GM23338 (cell line): ENCODE measurements around the gene THSD4. TPM values are rescaled to one million over a fixed set of nuclear protein-coding genes. Genes with fewer than 3 reads are reported as not detected.

Experiments
- ATAC-seq: fragments of 200-7000 bp; cut with Tn5 transposase; 3 replicates; pipeline ENCODE4 v1.9.1; 2020
- DNase-seq: peaks from one replicate; pipeline ENCODE4 v3.0.0-alpha.2; 2015; ENCODE audit warnings: low spot score
- H2AFZ ChIP-seq: fragments of 200-600 bp; sonication (generic); 2 replicates; pipeline ENCODE4 v1.8.0; 2016; ENCODE audit warnings: antibody characterized with exemption, mild to moderate bottlenecking, moderate library complexity
- H3F3A ChIP-seq: fragments of 200-600 bp; sonication (generic); replicated peaks from 2 replicates; pipeline ENCODE4 v1.8.0; 2017; ENCODE audit warnings: antibody characterized with exemption, mixed run types, low read depth
- H3K27ac ChIP-seq: fragments of 200-600 bp; sonication (generic); 2 replicates; pipeline ENCODE4 v1.6.1; 2016; ENCODE audit warnings: low read depth
- H3K27me3 ChIP-seq: fragments of 200-600 bp; sonication (generic); 2 replicates; pipeline ENCODE4 v1.8.0; 2016; ENCODE audit warnings: mild to moderate bottlenecking, mixed run types, moderate library complexity; ENCODE audit not compliant: insufficient read depth
- H3K36me3 ChIP-seq: fragments of 200-600 bp; sonication (generic); 2 replicates; pipeline ENCODE4 v1.8.0; 2016; ENCODE audit warnings: mild to moderate bottlenecking; ENCODE audit not compliant: insufficient read depth
- H3K4me1 ChIP-seq: fragments of 200-600 bp; sonication (generic); 2 replicates; pipeline ENCODE4 v1.8.0; 2016; ENCODE audit warnings: mild to moderate bottlenecking, moderate library complexity; ENCODE audit not compliant: insufficient read depth
- H3K4me2 ChIP-seq: fragments of 200-600 bp; sonication (generic); 2 replicates; pipeline ENCODE4 v1.7.1; 2017; ENCODE audit warnings: mixed run types
- H3K4me3 ChIP-seq: fragments of 200-600 bp; sonication (generic); 2 replicates; pipeline ENCODE4 v1.6.1; 2016; ENCODE audit warnings: mixed run types
- H3K79me2 ChIP-seq: fragments of 200-600 bp; sonication (generic); replicated peaks from 2 replicates; pipeline ENCODE4 v1.8.0; 2017; ENCODE audit warnings: mild to moderate bottlenecking; ENCODE audit not compliant: insufficient read depth
- H3K9me2 ChIP-seq: fragments of 200-600 bp; sonication (generic); 2 replicates; pipeline ENCODE4 v1.8.0; 2017; ENCODE audit not compliant: insufficient read depth
- H4K20me1 ChIP-seq: fragments of 200-600 bp; sonication (generic); replicated peaks from 2 replicates; pipeline ENCODE4 v1.8.0; 2017; ENCODE audit warnings: mild to moderate bottlenecking; ENCODE audit not compliant: insufficient read depth
- H3K27ac Mint-ChIP-seq: 2 replicates; pipeline ENCODE4 v1.8.0; 2020; ENCODE audit warnings: inconsistent platforms, mild to moderate bottlenecking, moderate library complexity, mixed read lengths
- H3K27me3 Mint-ChIP-seq: 3 replicates; pipeline ENCODE4 v1.8.0; 2022; ENCODE audit warnings: low read depth, mild to moderate bottlenecking, moderate library complexity, mixed read lengths, inconsistent platforms; ENCODE audit not compliant: insufficient read depth, poor library complexity
- H3K36me3 Mint-ChIP-seq: 3 replicates; pipeline ENCODE4 v1.8.0; 2021; ENCODE audit warnings: low read depth, mild to moderate bottlenecking, inconsistent platforms, moderate library complexity, mixed read lengths
- H3K4me1 Mint-ChIP-seq: 3 replicates; pipeline ENCODE4 v1.8.0; 2020; ENCODE audit warnings: mild to moderate bottlenecking, inconsistent platforms, mixed read lengths
- H3K4me3 Mint-ChIP-seq: 3 replicates; pipeline ENCODE4 v1.8.0; 2021; ENCODE audit warnings: moderate library complexity, mild to moderate bottlenecking, inconsistent platforms, mixed read lengths
- H3K9me3 Mint-ChIP-seq: 3 replicates; pipeline ENCODE4 v1.8.0; 2020; ENCODE audit warnings: moderate library complexity, mild to moderate bottlenecking, inconsistent platforms, mixed read lengths
- EZH2 ChIP-seq: fragments of 200-600 bp; sonication (generic); IDR thresholded peaks from one replicate; pipeline ENCODE4 v1.8.0; 2017; ENCODE audit warnings: antibody characterized with exemption, mild to moderate bottlenecking, low read depth; ENCODE audit not compliant: unreplicated experiment
- EZH2phosphoT487 ChIP-seq: fragments of 200-600 bp; sonication (generic); IDR thresholded peaks from one replicate; pipeline ENCODE4 v1.8.1; 2018; ENCODE audit warnings: antibody characterized with exemption; ENCODE audit not compliant: unreplicated experiment
- NANOG ChIP-seq: IDR thresholded peaks from 2 replicates; pipeline ENCODE4 v1.6.1; 2016; ENCODE audit warnings: antibody characterized with exemption, borderline replicate concordance
- STAT1 ChIP-seq: IDR thresholded peaks from one replicate; pipeline ENCODE4 v1.6.1; 2016; ENCODE audit warnings: antibody characterized with exemption; ENCODE audit not compliant: unreplicated experiment
- ZNF114 ChIP-seq: fragments of 250-450 bp; sonication (Bioruptor Pico); IDR thresholded peaks from 2 replicates; pipeline ENCODE4 v1.5.0; 2020; ENCODE audit warnings: mild to moderate bottlenecking, moderate library complexity
- ZNF331 ChIP-seq: fragments of 250-450 bp; sonication (Bioruptor Pico); IDR thresholded peaks from 2 replicates; pipeline ENCODE4 v1.5.0; 2020; ENCODE audit warnings: low read depth, mild to moderate bottlenecking, moderate library complexity
- polyA plus RNA-seq: library from polyadenylated mRNA; unstranded; fragments of >200 nt; fragmentation: Nextera tagmentation; extraction: Ambion mirVana; gene quantifications from 2 replicates; pipeline ENCODE4 v1.2.1, GENCODE V29; 2016
- total RNA-seq: library from RNA; depleted of rRNA; stranded (reverse); fragments of >200 nt; shearing (Covaris generic); gene quantifications from 2 replicates; pipeline ENCODE4 v1.2.3, GENCODE V29; 2014
- TF ChIP-seq, protein P1 (sequence below), 2 experiments: fragments of 200-600 bp in 1 of 2; sonication (generic) in 1 of 2; conservative IDR thresholded peaks; 2 replicates each; pipeline versions ENCODE4 v1.5.1 to v1.6.1; 2016 to 2017; ENCODE audit warnings: antibody characterized with exemption in 2 of 2, low read depth in 2 of 2, mild to moderate bottlenecking in 2 of 2, moderate library complexity in 1 of 2
- TF ChIP-seq, protein P2 (sequence below): IDR thresholded peaks from one replicate; pipeline ENCODE4 v1.6.1; 2018; ENCODE audit warnings: antibody characterized with exemption; ENCODE audit not compliant: unreplicated experiment
- TF ChIP-seq, protein P3 (sequence below): fragments of 250-450 bp; sonication (Bioruptor Pico); IDR thresholded peaks from 2 replicates; pipeline ENCODE4 v1.5.0; 2020; ENCODE audit warnings: mild to moderate bottlenecking, moderate library complexity
- TF ChIP-seq, protein P4 (sequence below): IDR thresholded peaks from 2 replicates; pipeline ENCODE4 v1.6.1; 2016; ENCODE audit warnings: antibody characterized with exemption

THSD4 gene
- total and polyA plus RNA-seq, 2 experiments from 2014 or later, result 2.0 to 7.4 TPM

DNA sequence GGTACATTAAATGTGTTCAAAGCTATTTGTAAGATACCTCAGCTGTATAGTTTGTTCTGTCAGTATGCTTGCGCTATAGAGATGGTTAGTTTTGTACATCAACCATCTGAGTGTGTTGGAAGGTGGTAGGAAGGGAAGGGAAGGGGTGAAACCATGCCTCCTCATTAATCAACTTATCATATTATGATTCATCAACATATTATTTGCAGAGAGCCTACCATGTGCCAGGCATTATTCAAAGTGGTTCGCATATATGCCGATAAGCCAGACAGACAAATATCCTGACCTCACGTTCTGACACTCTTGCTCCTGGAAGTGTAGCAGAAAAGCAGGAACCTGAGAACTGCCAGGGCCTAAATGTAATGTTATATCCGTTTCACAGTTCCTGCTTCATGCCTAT is 447.0 kb downstream of the THSD4 start:
- no peaks in the 10 kb centered on the region for H3K9me3 Mint-ChIP-seq
- no peaks in the 10 kb centered on the region for H3K36me3 Mint-ChIP-seq
- no peaks in the 10 kb centered on the region; the same call in 1 of the 2 replicates for H4K20me1 ChIP-seq
- H3K27me3 Mint-ChIP-seq, result peaks cover 2% of the 10 kb centered on the region
- no peaks in the 10 kb centered on the region for H3K4me1 ChIP-seq
- TF ChIP-seq, protein P1, sequence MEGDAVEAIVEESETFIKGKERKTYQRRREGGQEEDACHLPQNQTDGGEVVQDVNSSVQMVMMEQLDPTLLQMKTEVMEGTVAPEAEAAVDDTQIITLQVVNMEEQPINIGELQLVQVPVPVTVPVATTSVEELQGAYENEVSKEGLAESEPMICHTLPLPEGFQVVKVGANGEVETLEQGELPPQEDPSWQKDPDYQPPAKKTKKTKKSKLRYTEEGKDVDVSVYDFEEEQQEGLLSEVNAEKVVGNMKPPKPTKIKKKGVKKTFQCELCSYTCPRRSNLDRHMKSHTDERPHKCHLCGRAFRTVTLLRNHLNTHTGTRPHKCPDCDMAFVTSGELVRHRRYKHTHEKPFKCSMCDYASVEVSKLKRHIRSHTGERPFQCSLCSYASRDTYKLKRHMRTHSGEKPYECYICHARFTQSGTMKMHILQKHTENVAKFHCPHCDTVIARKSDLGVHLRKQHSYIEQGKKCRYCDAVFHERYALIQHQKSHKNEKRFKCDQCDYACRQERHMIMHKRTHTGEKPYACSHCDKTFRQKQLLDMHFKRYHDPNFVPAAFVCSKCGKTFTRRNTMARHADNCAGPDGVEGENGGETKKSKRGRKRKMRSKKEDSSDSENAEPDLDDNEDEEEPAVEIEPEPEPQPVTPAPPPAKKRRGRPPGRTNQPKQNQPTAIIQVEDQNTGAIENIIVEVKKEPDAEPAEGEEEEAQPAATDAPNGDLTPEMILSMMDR (conservative IDR thresholded peaks at IDR 0.05; ENCODE audit: low read depth in 2 of 2), result no peak
- TF ChIP-seq STAT1, result no peak
- no peak for TF ChIP-seq EZH2
- no peak for TF ChIP-seq ZNF331 (CRISPR knock-in tag)
- TF ChIP-seq NANOG, result no peak
- no peak for TF ChIP-seq ZNF114
- TF ChIP-seq, protein P2, sequence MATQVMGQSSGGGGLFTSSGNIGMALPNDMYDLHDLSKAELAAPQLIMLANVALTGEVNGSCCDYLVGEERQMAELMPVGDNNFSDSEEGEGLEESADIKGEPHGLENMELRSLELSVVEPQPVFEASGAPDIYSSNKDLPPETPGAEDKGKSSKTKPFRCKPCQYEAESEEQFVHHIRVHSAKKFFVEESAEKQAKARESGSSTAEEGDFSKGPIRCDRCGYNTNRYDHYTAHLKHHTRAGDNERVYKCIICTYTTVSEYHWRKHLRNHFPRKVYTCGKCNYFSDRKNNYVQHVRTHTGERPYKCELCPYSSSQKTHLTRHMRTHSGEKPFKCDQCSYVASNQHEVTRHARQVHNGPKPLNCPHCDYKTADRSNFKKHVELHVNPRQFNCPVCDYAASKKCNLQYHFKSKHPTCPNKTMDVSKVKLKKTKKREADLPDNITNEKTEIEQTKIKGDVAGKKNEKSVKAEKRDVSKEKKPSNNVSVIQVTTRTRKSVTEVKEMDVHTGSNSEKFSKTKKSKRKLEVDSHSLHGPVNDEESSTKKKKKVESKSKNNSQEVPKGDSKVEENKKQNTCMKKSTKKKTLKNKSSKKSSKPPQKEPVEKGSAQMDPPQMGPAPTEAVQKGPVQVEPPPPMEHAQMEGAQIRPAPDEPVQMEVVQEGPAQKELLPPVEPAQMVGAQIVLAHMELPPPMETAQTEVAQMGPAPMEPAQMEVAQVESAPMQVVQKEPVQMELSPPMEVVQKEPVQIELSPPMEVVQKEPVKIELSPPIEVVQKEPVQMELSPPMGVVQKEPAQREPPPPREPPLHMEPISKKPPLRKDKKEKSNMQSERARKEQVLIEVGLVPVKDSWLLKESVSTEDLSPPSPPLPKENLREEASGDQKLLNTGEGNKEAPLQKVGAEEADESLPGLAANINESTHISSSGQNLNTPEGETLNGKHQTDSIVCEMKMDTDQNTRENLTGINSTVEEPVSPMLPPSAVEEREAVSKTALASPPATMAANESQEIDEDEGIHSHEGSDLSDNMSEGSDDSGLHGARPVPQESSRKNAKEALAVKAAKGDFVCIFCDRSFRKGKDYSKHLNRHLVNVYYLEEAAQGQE, result no peak
- TF ChIP-seq EZH2phosphoT487, result no peak
- TF ChIP-seq, protein P3, sequence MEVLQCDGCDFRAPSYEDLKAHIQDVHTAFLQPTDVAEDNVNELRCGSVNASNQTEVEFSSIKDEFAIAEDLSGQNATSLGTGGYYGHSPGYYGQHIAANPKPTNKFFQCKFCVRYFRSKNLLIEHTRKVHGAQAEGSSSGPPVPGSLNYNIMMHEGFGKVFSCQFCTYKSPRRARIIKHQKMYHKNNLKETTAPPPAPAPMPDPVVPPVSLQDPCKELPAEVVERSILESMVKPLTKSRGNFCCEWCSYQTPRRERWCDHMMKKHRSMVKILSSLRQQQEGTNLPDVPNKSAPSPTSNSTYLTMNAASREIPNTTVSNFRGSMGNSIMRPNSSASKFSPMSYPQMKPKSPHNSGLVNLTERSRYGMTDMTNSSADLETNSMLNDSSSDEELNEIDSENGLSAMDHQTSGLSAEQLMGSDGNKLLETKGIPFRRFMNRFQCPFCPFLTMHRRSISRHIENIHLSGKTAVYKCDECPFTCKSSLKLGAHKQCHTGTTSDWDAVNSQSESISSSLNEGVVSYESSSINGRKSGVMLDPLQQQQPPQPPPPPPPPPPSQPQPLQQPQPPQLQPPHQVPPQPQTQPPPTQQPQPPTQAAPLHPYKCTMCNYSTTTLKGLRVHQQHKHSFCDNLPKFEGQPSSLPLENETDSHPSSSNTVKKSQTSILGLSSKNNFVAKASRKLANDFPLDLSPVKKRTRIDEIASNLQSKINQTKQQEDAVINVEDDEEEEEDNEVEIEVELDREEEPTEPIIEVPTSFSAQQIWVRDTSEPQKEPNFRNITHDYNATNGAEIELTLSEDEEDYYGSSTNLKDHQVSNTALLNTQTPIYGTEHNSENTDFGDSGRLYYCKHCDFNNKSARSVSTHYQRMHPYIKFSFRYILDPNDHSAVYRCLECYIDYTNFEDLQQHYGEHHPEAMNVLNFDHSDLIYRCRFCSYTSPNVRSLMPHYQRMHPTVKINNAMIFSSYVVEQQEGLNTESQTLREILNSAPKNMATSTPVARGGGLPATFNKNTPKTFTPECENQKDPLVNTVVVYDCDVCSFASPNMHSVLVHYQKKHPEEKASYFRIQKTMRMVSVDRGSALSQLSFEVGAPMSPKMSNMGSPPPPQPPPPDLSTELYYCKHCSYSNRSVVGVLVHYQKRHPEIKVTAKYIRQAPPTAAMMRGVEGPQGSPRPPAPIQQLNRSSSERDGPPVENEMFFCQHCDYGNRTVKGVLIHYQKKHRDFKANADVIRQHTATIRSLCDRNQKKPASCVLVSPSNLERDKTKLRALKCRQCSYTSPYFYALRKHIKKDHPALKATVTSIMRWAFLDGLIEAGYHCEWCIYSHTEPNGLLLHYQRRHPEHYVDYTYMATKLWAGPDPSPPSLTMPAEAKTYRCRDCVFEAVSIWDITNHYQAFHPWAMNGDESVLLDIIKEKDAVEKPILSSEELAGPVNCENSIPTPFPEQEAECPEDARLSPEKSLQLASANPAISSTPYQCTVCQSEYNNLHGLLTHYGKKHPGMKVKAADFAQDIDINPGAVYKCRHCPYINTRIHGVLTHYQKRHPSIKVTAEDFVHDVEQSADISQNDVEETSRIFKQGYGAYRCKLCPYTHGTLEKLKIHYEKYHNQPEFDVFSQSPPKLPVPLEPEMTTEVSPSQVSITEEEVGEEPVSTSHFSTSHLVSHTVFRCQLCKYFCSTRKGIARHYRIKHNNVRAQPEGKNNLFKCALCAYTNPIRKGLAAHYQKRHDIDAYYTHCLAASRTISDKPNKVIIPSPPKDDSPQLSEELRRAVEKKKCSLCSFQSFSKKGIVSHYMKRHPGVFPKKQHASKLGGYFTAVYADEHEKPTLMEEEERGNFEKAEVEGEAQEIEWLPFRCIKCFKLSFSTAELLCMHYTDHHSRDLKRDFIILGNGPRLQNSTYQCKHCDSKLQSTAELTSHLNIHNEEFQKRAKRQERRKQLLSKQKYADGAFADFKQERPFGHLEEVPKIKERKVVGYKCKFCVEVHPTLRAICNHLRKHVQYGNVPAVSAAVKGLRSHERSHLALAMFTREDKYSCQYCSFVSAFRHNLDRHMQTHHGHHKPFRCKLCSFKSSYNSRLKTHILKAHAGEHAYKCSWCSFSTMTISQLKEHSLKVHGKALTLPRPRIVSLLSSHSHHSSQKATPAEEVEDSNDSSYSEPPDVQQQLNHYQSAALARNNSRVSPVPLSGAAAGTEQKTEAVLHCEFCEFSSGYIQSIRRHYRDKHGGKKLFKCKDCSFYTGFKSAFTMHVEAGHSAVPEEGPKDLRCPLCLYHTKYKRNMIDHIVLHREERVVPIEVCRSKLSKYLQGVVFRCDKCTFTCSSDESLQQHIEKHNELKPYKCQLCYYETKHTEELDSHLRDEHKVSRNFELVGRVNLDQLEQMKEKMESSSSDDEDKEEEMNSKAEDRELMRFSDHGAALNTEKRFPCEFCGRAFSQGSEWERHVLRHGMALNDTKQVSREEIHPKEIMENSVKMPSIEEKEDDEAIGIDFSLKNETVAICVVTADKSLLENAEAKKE (CRISPR knock-in tag), result no peak
- TF ChIP-seq, protein P4, sequence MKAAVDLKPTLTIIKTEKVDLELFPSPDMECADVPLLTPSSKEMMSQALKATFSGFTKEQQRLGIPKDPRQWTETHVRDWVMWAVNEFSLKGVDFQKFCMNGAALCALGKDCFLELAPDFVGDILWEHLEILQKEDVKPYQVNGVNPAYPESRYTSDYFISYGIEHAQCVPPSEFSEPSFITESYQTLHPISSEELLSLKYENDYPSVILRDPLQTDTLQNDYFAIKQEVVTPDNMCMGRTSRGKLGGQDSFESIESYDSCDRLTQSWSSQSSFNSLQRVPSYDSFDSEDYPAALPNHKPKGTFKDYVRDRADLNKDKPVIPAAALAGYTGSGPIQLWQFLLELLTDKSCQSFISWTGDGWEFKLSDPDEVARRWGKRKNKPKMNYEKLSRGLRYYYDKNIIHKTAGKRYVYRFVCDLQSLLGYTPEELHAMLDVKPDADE, result no peak
- H3K4me2 ChIP-seq, result no peak overlapping the region
- no peaks in the 10 kb centered on the region for H3K9me2 ChIP-seq
- no peaks in the 10 kb centered on the region for H3F3A ChIP-seq
- ATAC-seq (no peak), DNase-seq (no peak)
- no peak overlapping the region for H3K27ac Mint-ChIP-seq
- no peak overlapping the region for H2AFZ ChIP-seq
- no peak overlapping the region for H3K27ac ChIP-seq
- peaks cover 9% of the 10 kb centered on the region for H3K4me1 Mint-ChIP-seq
- no peak overlapping the region for H3K4me3 Mint-ChIP-seq
- no peak overlapping the region for H3K4me3 ChIP-seq
- H3K27me3 ChIP-seq, result no peaks in the 10 kb centered on the region
- no peaks in the 10 kb centered on the region for H3K36me3 ChIP-seq
- no peaks in the 10 kb centered on the region for H3K79me2 ChIP-seq
